ENCODE data around the gene TMEM255B.

DNA sequence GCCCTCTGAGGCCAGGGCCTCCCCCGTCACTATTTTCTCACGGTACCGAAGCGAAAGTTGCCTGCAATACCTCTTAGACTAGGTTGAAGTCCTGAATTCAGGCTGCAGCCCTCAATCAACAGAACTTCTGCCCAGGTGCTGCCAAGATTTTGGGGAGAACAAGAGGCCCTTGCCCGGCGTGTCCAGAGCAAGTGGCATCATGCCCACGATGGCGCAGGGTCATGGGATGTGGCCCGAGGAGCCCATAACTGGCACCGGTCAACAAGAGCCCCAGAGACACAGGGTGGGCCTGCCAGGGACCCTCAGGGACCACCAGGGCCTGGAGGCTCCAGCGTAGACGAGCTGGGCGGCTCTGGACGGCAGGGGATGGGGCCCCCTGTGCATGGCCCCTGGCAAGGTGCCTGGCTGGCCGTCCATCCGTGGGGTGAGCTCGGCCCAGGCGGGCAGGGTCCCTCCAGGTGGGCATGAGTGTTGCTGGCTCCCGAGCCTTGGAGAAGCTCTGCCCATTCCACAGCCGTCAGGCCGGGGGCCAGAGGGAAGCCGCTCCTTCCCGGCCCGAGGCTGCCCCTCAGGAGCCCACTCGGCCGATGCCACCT lies 59.8 kb downstream of the TMEM255B start:
- TF ChIP-seq, protein P1, sequence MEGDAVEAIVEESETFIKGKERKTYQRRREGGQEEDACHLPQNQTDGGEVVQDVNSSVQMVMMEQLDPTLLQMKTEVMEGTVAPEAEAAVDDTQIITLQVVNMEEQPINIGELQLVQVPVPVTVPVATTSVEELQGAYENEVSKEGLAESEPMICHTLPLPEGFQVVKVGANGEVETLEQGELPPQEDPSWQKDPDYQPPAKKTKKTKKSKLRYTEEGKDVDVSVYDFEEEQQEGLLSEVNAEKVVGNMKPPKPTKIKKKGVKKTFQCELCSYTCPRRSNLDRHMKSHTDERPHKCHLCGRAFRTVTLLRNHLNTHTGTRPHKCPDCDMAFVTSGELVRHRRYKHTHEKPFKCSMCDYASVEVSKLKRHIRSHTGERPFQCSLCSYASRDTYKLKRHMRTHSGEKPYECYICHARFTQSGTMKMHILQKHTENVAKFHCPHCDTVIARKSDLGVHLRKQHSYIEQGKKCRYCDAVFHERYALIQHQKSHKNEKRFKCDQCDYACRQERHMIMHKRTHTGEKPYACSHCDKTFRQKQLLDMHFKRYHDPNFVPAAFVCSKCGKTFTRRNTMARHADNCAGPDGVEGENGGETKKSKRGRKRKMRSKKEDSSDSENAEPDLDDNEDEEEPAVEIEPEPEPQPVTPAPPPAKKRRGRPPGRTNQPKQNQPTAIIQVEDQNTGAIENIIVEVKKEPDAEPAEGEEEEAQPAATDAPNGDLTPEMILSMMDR (IDR thresholded peaks at IDR 0.05): no peak
- no peak for TF ChIP-seq EZH2phosphoT487 (IDR thresholded peaks at IDR 0.05)

Measured in neural progenitor cell (in vitro differentiated cells).